Naive thymus-derived CD4-positive, alpha-beta T cell (primary cell): Measurements from ENCODE around the gene GPRC5A. TPM values are rescaled to one million over a fixed set of nuclear protein-coding genes. Genes with fewer than 3 reads are reported as not detected.

Experiments used
- ATAC-seq: fragments of 150-1000 bp; cut with Tn5 transposase; 2 replicates; pipeline ENCODE4 v1.10.0; 2021; ENCODE audit warnings: mild to moderate bottlenecking, moderate library complexity
- CTCF ChIA-PET: fragments of 350-600 bp; sonication (Branson Sonifier 250); formaldehyde crosslinking; loops from one replicate; lab custom pipeline; 2021; ENCODE audit warnings: antibody characterized with exemption; lab: Charles Lee
- POLR2A ChIA-PET: fragments of 350-600 bp; sonication (Branson Sonifier 250); formaldehyde crosslinking; loops from one replicate; lab custom pipeline; 2021; ENCODE audit warnings: antibody characterized with exemption, inconsistent platforms; lab: Charles Lee
- DNase-seq, 9 donors: peaks; one replicate each; pipeline versions ENCODE4 v3.0.0 to v3.0.0-alpha.2; 2020 to 2022; ENCODE audit warnings: mixed read lengths in 1 of 9
- H3K27ac ChIP-seq: one replicate; pipeline ENCODE4 v1.7.0; 2013; ENCODE audit warnings: mild to moderate bottlenecking, low read depth, low read length, moderate library complexity
- H3K27me3 ChIP-seq, 2 donors: one replicate each; pipeline ENCODE4 v1.7.0; 2013; ENCODE audit warnings: low read length in 2 of 2, mild to moderate bottlenecking in 2 of 2, moderate library complexity in 2 of 2; ENCODE audit not compliant: control insufficient read depth in 2 of 2, insufficient read depth in 2 of 2
- H3K36me3 ChIP-seq, 3 experiments: 1 replicate in 2 of 3; 2 replicates in 1 of 3; pipeline ENCODE4 v1.7.0; 2013; ENCODE audit warnings: low read length in 3 of 3, mild to moderate bottlenecking in 3 of 3, moderate library complexity in 1 of 3; ENCODE audit not compliant: insufficient read depth in 3 of 3, control insufficient read depth in 2 of 3
- H3K4me1 ChIP-seq, 2 donors: one replicate each; pipeline ENCODE4 v1.7.0; 2013; ENCODE audit warnings: low read length in 2 of 2, mild to moderate bottlenecking in 2 of 2, moderate library complexity in 1 of 2; ENCODE audit not compliant: control insufficient read depth in 2 of 2, insufficient read depth in 2 of 2
- H3K4me3 ChIP-seq: 2 replicates; pipeline ENCODE4 v1.7.0; 2013; ENCODE audit warnings: mild to moderate bottlenecking, low read length
- H3K9me3 ChIP-seq, 3 experiments: 1 replicate in 2 of 3; 2 replicates in 1 of 3; pipeline ENCODE4 v1.7.0; 2013; ENCODE audit warnings: low read length in 3 of 3; ENCODE audit not compliant: control insufficient read depth in 2 of 3
- H3K27ac Mint-ChIP-seq, 9 donors: one replicate each; pipeline ENCODE4 v1.8.0; 2020 to 2022; ENCODE audit warnings: mixed read lengths in 9 of 9, mild to moderate bottlenecking in 8 of 9, moderate library complexity in 5 of 9, inconsistent platforms in 2 of 9
- H3K27me3 Mint-ChIP-seq, 5 donors: one replicate each; pipeline ENCODE4 v1.8.0; 2021 to 2022; ENCODE audit warnings: mixed read lengths in 5 of 5, mild to moderate bottlenecking in 1 of 5
- H3K36me3 Mint-ChIP-seq, 5 donors: one replicate each; pipeline ENCODE4 v1.8.0; 2020 to 2022; ENCODE audit warnings: mixed read lengths in 5 of 5, mild to moderate bottlenecking in 3 of 5, inconsistent platforms in 1 of 5
- H3K4me1 Mint-ChIP-seq, 7 donors: one replicate each; pipeline ENCODE4 v1.8.0; 2020 to 2022; ENCODE audit warnings: mixed read lengths in 7 of 7, mild to moderate bottlenecking in 3 of 7, inconsistent platforms in 1 of 7
- H3K4me3 Mint-ChIP-seq, 10 donors: one replicate each; pipeline ENCODE4 v1.8.0; 2020 to 2022; ENCODE audit warnings: mild to moderate bottlenecking in 10 of 10, mixed read lengths in 10 of 10, moderate library complexity in 6 of 10, inconsistent platforms in 2 of 10
- H3K9me3 Mint-ChIP-seq, 11 donors: one replicate each; pipeline ENCODE4 v1.8.0; 2020 to 2022; ENCODE audit warnings: mixed read lengths in 11 of 11, mild to moderate bottlenecking in 4 of 11, inconsistent platforms in 1 of 11, moderate library complexity in 1 of 11
- intact Hi-C, 2 donors: fragments of 100-400 bp; cut with micrococcal nuclease; formaldehyde crosslinking; loops; one replicate each; pipeline ENCODE4 v1.15.1; 2023
- polyA plus RNA-seq, 2 donors: library from polyadenylated mRNA; unstranded; fragments of 300-500 nt; fragmentation: Illumina TruSeq; gene quantifications; one replicate each; pipeline ENCODE4 v1.2.3, GENCODE V29; 2021
- total RNA-seq, 6 experiments: library from RNA in 5 of 6; stranded (reverse) in 5 of 6; gene quantifications; 1 replicate in 5 of 6; 2 replicates in 1 of 6; pipeline ENCODE4 v1.2.3 and lab custom pipeline; 2021 to 2026

GPRC5A gene
- total and polyA plus RNA-seq, 7 experiments from 2014 or later: 0.05 to 0.93 (median 0.13) TPM; not detected in 2

DNA sequence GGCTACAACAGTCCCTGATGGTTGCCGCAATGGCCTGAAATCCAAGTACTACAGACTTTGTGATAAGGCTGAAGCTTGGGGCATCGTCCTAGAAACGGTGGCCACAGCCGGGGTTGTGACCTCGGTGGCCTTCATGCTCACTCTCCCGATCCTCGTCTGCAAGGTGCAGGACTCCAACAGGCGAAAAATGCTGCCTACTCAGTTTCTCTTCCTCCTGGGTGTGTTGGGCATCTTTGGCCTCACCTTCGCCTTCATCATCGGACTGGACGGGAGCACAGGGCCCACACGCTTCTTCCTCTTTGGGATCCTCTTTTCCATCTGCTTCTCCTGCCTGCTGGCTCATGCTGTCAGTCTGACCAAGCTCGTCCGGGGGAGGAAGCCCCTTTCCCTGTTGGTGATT is 16.9 kb downstream of the GPRC5A start:
- Histone ChIP-seq H3K27me3 (no peaks in the 10 kb centered on the region), H3K36me3 (no peaks in the 10 kb centered on the region), H3K4me3 (no peak overlapping the region), H3K4me1 (peaks cover 0 to 14% of the 10 kb centered on the region in 2 donors), H3K27ac (no peak overlapping the region), H3K9me3 (no peaks in the 10 kb centered on the region)
- Mint-ChIP-seq H3K4me3 (no peak overlapping the region), H3K9me3 (no peaks in the 10 kb centered on the region), H3K36me3 (no peaks in the 10 kb centered on the region), H3K27ac (peak overlapping the region in 2 of 9 donors; percentile 36 to 64), H3K4me1 (peaks cover 17 to 25% (median 21%) of the 10 kb centered on the region in 7 donors), H3K27me3 (peaks cover 0 to 13% (median 0%) of the 10 kb centered on the region in 5 donors)
- ATAC-seq (no peak), DNase-seq (no peak)
- CTCF ChIA-PET: no interaction called here
- intact Hi-C loops: no loop called here
- POLR2A ChIA-PET: no interaction called here

DNA sequence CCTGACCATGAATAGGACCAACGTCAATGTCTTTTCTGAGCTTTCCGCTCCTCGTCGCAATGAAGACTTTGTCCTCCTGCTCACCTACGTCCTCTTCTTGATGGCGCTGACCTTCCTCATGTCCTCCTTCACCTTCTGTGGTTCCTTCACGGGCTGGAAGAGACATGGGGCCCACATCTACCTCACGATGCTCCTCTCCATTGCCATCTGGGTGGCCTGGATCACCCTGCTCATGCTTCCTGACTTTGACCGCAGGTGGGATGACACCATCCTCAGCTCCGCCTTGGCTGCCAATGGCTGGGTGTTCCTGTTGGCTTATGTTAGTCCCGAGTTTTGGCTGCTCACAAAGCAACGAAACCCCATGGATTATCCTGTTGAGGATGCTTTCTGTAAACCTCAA is 17.3 kb downstream of the GPRC5A start:
- no peak for ATAC-seq
- Mint-ChIP-seq H3K27me3 (peaks cover 0 to 13% (median 0%) of the 10 kb centered on the region in 5 donors), H3K4me1 (peaks cover 17 to 25% (median 21%) of the 10 kb centered on the region in 7 donors), H3K9me3 (no peaks in the 10 kb centered on the region), H3K4me3 (peak overlapping the region in 1 of 10 donors; percentile 20), H3K36me3 (no peaks in the 10 kb centered on the region), H3K27ac (peak overlapping the region in 1 of 9 donors; percentile 28)
- peaks cover 0 to 14% of the 10 kb centered on the region in 2 donors for H3K4me1 ChIP-seq
- no peak overlapping the region for H3K27ac ChIP-seq
- no peak overlapping the region for H3K4me3 ChIP-seq
- CTCF ChIA-PET: no interaction called here
- intact Hi-C loops: no loop called here
- no peaks in the 10 kb centered on the region for H3K27me3 ChIP-seq
- no peaks in the 10 kb centered on the region for H3K36me3 ChIP-seq
- POLR2A ChIA-PET: no interaction called here
- no peaks in the 10 kb centered on the region for H3K9me3 ChIP-seq
- no peak for DNase-seq

DNA sequence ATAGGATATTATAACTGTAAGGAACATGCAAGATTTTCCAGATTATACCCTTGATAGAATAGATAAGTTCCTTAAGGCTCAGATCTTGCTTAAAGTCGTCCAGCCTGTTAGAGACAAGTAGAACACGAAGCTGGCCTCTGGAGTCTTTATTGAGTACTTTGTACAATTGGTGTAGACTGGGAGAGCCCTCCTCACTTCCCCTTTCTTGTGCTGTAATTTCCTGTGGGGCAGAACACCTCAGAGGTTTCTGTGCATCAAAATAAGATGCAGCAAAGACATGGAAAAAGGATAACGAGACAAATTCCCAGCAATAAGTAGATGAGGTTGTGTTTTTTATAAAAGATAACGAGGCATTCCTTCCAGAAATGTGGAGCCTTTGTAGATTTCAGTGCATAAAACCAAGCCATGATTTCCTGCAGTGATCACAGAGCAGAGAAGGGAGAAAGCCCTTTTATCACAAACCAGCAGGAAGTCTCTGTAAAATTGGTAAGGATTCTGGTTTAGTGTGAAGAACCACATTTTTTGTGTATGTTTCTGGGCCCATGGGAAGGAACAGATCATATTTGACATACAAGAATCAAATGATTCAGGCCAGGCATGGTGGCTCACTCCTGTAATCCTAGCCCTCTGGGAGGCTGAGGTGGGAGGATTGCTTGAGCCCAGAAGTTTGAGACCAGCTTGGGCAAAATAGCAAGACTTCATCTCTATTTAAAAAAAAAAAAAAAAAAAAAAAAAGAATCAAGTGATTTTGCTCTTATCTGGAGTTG is 18.0 kb downstream of the GPRC5A start:
- peak overlapping the region in 8 of 10 donors; percentile 1 to 69 (median 48) for H3K4me3 Mint-ChIP-seq
- no peaks in the 10 kb centered on the region for H3K36me3 ChIP-seq
- ChIA-PET CTCF (interaction anchor here (0.9 kb wide), 1 partner anchor 302 kb away, joined by 3 read pairs; no protein-coding TSS in a partner anchor), POLR2A (no interaction called here)
- ATAC-seq: peak; percentile 44
- H3K4me1 ChIP-seq: peaks cover 0 to 14% of the 10 kb centered on the region in 2 donors
- peaks cover 17 to 25% (median 22%) of the 10 kb centered on the region in 7 donors for H3K4me1 Mint-ChIP-seq
- peak in 1 of 9 donors; percentile 6 for DNase-seq
- H3K4me3 ChIP-seq: no peak overlapping the region
- no peaks in the 10 kb centered on the region for H3K9me3 ChIP-seq
- no peaks in the 10 kb centered on the region for H3K9me3 Mint-ChIP-seq
- peaks cover 0 to 13% (median 0%) of the 10 kb centered on the region in 5 donors for H3K27me3 Mint-ChIP-seq
- H3K27ac Mint-ChIP-seq: peak overlapping the region; percentile 10 to 91 (median 50)
- intact Hi-C loops: no loop called here
- H3K27me3 ChIP-seq: no peaks in the 10 kb centered on the region
- H3K27ac ChIP-seq: no peak overlapping the region
- H3K36me3 Mint-ChIP-seq: no peaks in the 10 kb centered on the region

DNA sequence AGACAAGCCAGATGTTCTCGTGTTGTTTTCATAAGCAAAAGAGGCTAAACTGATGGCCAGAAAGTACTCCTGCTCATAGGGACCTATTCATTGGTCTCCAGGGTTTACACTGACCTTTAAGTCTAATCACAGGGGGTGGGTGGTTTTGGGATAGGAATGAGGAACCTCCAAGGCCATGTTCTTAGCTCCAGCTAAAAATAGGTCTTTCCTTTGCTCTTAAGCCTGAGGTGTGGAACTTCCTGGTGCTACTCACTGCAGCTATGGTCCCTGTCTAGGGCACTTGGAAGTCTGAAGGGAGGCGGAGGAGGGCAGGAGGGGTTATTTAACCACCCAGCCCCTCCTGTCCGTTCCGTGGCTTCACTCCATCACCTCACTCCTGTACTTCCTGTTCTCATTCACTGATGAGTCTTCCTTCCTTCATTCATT is 18.6 kb downstream of the GPRC5A start:
- Mint-ChIP-seq H3K4me3 (peak overlapping the region in 4 of 10 donors; percentile 29 to 65 (median 55)), H3K36me3 (no peaks in the 10 kb centered on the region), H3K27ac (peak overlapping the region in 7 of 9 donors; percentile 23 to 93 (median 69)), H3K9me3 (no peaks in the 10 kb centered on the region), H3K4me1 (peaks cover 17 to 25% (median 22%) of the 10 kb centered on the region in 7 donors), H3K27me3 (peaks cover 0 to 13% (median 0%) of the 10 kb centered on the region in 5 donors)
- intact Hi-C loops: no loop called here
- Histone ChIP-seq H3K36me3 (no peaks in the 10 kb centered on the region), H3K4me3 (no peak overlapping the region), H3K27me3 (no peaks in the 10 kb centered on the region), H3K9me3 (no peaks in the 10 kb centered on the region), H3K4me1 (peaks cover 0 to 14% of the 10 kb centered on the region in 2 donors), H3K27ac (no peak overlapping the region)
- ATAC-seq: no peak
- POLR2A ChIA-PET: no interaction called here
- CTCF ChIA-PET: interaction anchor here (0.6 to 0.9 kb wide), 3 partner anchors 61 to 531 kb away, joined by 3 to 4 read pairs (median 3); no protein-coding TSS in a partner anchor
- DNase-seq: no peak

DNA sequence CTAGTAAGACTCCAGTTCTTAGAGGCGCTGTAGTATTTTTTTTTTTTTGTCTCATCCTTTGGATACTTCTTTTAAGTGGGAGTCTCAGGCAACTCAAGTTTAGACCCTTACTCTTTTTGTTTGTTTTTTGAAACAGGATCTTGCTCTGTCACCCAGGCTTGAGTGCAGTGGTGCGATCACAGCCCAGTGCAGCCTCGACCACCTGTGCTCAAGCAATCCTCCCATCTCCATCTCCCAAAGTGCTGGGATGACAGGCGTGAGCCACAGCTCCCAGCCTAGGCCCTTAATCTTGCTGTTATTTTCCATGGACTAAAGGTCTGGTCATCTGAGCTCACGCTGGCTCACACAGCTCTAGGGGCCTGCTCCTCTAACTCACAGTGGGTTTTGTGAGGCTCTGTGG is 21.3 kb downstream of the GPRC5A start:
- CTCF ChIA-PET: interaction anchor here (0.6 to 5.4 kb wide), 3 partner anchors 93 to 367 kb away, joined by 3 to 37 read pairs (median 3); no protein-coding TSS in a partner anchor

DNA sequence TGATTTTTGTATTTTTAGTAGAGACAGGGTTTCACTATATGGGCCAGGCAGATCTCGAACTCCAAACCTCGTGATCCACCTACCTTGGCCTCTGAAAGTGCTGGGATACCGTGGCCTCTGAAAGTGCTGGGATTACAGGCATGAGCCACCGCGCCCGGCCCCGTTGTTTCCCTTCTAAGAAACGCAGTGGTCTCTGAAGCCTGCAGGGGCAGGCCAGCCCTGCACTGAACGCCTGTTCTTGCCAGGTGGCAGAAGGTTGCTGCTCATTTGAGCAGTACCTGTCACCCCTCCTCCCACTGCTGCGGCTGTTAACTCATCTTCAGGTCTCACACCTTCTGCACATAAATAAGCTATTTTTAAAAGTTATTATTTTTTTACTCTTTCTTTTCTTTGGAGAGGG is 24.3 kb downstream of the GPRC5A start:
- no peak overlapping the region for H3K4me3 Mint-ChIP-seq
- Histone ChIP-seq H3K4me1 (peaks cover 0 to 3% of the 10 kb centered on the region in 2 donors), H3K4me3 (no peak overlapping the region), H3K27ac (no peak overlapping the region), H3K9me3 (no peaks in the 10 kb centered on the region), H3K27me3 (no peaks in the 10 kb centered on the region), H3K36me3 (no peaks in the 10 kb centered on the region)
- ChIA-PET CTCF (interaction anchor here (1.0 to 5.4 kb wide), 11 partner anchors 9 to 299 kb away, joined by 3 to 37 read pairs (median 4); no protein-coding TSS in a partner anchor), POLR2A (interaction anchor here (0.6 kb wide), 1 partner anchor 292 kb away, joined by 3 read pairs; no protein-coding TSS in a partner anchor)
- ATAC-seq (no peak), DNase-seq (no peak)
- H3K36me3 Mint-ChIP-seq: no peaks in the 10 kb centered on the region
- H3K27ac Mint-ChIP-seq: no peak overlapping the region
- peaks cover 10 to 17% (median 12%) of the 10 kb centered on the region in 7 donors for H3K4me1 Mint-ChIP-seq
- no peaks in the 10 kb centered on the region for H3K9me3 Mint-ChIP-seq
- H3K27me3 Mint-ChIP-seq: peaks cover 0 to 30% (median 10%) of the 10 kb centered on the region in 5 donors
- intact Hi-C loops: loop anchor here (1.0 to 2.0 kb wide), 10 partner anchors 59 to 319 kb away; partner anchors contain the start of genes FAM234B (in 1 of the 2) and HEBP1 (in 1 of the 2)

More for the DNA sequence above, 21.3 kb downstream of the GPRC5A start:
- POLR2A ChIA-PET: no interaction called here
- no peak for DNase-seq
- H3K27ac Mint-ChIP-seq: peak overlapping the region in 2 of 9 donors; percentile 2 to 14
- Histone ChIP-seq H3K4me3 (no peak overlapping the region), H3K9me3 (no peaks in the 10 kb centered on the region), H3K4me1 (peaks cover 0 to 18% of the 10 kb centered on the region in 2 donors), H3K36me3 (no peaks in the 10 kb centered on the region), H3K27ac (no peak overlapping the region), H3K27me3 (no peaks in the 10 kb centered on the region)
- H3K27me3 Mint-ChIP-seq: peaks cover 0 to 25% (median 10%) of the 10 kb centered on the region in 5 donors
- peaks cover 27 to 36% (median 33%) of the 10 kb centered on the region in 7 donors for H3K4me1 Mint-ChIP-seq
- no peak overlapping the region for H3K4me3 Mint-ChIP-seq
- intact Hi-C loops: no loop called here
- ATAC-seq: no peak
- H3K36me3 Mint-ChIP-seq: no peaks in the 10 kb centered on the region
- H3K9me3 Mint-ChIP-seq: no peaks in the 10 kb centered on the region
